Ramos (cell line): ENCODE results near the gene MRTFA.
"Not testable (repeated sequence)": the region's sequence is repeated elsewhere in the genome, so short reads cannot be mapped to it uniquely, and the experiment has no call there.

Experiments used
- in situ Hi-C: fragments of 300-500 bp; cut with MboI; formaldehyde crosslinking; loops from one replicate; pipeline ENCODE4 v1.14.3; 2022; ENCODE audit warnings: low sequenced_read_pairs; ENCODE audit not compliant: unreplicated experiment

Gene MRTFA

DNA sequence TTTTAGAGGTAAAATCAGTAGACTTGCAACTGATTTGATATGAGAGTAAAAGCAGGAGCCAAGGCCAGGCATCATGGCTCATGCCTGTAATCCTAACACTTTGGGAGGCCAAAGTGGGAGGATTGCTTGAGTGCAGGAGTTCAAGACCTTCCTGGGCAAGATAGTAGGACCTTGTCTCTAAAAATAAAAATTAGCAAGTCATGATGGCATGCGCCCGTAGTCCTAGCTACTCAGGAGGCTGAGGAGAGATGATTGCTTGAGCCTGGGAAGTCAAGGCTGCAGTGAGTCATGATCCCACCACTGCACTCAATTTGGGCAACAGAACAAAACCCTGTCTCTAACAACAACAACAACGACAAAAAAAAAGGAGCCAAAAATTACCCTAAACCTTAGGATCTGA is 252.6 kb downstream of the MRTFA start:
- in situ Hi-C loops, result no loop called here

DNA sequence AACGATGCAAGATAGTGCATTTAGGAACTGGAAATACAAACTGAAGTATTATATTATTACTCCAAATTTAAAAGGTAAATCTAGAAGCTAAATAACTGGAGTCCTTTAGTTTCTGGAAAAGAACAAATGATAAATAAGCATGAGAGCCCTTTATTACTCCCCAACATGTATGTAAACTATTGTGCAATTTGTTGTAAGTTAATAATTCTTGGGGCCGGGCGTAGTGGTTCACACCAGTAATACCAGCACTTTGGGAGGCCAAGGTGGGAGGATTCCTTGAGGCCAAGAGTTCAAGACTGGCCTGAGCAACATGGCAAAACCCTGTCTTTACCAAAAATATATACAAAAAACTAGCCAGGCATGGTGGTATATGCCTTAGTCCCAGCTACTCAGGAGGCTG is 255.1 kb downstream of the MRTFA start:
- in situ Hi-C loops, result no loop called here

DNA sequence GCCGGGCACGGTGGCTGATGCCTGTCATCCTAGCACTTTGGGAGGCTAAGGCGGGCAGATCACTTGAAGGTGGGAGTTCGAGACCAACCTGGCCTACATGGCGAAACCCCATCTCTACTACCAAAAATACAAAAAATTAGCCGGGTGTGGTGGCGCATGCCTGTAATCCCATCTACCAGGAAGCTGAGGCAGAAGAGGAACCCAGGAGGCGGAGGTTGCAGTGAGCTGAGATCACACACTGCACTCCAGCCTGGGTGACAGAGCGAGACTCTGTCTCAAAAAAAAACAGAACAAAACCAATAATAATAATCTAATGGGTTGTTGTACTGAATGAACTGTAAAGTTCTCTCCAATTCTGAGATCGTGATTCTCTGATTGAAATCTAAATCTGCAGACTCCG is 258.1 kb downstream of the MRTFA start:
- in situ Hi-C loops, result not testable (repeated sequence)

DNA sequence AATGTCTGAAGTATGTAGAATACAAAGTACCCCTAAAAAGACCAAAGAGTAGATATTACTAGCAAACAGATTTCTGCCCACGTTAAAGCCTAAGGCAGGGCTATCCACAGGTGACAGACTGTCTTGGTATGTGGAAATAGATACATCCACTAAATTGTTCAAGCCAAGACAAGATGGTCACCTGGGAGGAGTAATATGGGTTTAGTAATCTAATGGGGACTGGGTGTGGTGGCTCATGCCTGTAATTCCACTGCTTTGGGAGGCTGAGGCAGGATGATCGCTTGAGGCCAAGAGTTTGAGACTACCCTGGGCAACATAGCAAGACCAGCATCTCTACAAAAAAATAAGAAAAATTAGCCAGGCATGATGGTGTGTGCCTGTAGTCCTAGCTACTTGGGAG is 258.6 kb downstream of the MRTFA start:
- in situ Hi-C loops, result no loop called here

DNA sequence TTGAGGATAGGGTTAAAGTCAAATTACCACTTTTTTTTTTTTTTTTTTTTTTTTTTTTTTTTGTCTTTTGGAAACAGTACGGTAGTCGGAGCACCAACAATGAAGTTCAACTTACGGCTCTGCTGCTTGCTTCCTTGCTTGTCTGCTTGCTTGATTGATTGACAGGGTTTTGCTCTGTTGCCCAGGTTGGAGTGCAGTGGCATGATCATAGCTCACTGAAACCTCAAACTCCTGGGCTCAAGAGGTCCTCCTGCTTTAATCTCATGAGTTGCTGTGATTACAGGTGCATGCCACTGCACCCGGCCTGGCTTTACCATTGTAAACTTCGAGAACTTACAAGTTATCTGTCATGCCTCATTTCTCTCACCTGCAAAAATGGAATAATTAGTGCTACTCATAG is 260.4 kb downstream of the MRTFA start:
- in situ Hi-C loops, result no loop called here

DNA sequence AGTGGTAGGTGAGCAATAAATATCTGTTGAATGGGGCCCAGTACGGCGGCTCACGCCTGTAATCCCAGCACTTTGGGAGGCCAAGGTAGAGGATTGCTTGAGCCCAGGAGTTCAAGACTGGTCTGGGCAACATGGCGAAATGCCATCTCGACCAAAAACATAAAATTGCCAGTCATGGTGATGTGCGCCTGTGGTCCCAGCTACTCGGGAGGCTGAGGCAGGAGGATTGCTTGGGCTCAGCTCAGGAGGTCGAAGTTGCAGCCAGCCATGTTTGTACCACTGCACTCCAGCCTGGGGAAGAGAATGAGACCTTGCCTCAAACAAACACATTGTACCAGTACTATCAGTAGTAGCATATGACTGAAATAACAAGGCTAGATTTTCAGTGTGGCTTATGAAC is 262.0 kb downstream of the MRTFA start:
- in situ Hi-C loops, result no loop called here

DNA sequence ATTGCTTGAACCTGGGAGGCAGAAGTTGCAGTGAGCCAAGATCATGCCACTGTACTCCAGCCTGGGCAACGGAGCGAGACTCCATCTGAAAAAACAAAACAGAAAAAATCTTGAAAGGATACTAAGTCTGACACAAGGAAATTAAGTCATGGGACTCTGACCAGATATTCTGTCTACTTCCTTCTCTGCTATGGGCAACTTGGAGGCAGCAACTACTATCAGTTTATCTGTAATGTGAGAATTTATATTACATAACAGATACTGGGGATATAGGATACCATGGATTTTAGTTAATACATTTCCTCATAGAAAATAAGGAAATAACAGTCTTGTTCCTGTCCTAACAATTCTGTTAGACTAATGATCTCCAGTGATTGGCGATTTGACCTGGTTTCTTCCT is 267.7 kb downstream of the MRTFA start:
- in situ Hi-C loops, result no loop called here

DNA sequence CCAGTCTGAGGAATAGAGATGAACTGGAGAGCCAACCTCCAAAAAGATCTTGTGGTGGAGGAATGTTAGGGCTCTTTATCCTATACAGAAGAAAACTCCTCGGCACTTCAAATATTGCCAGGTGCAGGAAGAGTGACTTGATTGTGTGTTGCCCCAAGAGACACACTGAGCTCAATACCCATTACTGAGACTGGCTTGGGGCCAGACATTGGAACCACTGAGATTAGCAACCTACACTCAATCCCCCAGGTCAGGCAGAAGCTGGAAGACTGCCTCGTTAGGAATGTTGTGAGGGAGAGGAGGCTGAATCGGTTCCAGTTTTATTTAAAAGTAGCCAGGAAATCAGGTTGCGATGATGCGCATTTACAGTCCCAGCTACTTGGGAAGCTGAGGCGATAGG is 268.5 kb downstream of the MRTFA start:
- in situ Hi-C loops, result no loop called here

DNA sequence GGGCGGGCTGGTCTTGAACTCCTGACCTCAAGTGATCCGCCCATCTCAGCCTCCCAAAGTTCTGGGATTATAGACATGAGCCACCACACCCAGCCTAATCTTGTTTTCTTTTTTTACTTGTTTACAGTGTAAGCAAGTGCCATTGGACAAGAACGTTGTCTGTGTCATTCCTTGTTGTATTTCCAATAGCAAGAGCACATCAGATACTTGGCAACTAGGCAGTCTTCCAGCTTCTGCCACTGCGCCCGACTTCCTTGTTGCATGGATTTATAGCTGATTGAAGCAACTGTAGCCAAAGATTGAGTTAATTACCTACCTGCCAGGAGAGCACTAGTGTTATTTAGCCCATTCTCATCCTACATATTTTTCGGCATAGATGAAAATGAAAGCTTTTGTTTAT is 269.2 kb downstream of the MRTFA start:
- in situ Hi-C loops, result no loop called here

DNA sequence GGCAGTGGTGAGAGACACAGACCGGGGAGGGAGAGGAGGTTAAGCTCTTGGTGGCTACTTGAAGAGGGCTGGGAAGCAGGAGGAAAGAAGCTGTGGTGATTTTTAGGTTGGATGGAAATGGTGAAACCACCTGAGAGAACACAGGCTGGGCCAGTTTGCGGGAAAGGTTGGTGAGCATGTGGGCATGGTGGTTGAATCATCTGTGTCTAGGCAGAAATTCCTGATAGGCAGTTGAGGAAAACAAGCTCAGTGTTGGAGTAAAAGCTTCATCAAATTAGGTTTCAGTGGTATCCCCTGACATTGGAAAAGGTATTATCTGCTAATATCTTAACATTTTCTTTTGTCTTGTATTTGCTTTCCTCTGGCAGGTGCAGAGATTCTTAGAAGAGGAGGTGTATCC is 270.5 kb downstream of the MRTFA start:
- in situ Hi-C loops, result no loop called here

DNA sequence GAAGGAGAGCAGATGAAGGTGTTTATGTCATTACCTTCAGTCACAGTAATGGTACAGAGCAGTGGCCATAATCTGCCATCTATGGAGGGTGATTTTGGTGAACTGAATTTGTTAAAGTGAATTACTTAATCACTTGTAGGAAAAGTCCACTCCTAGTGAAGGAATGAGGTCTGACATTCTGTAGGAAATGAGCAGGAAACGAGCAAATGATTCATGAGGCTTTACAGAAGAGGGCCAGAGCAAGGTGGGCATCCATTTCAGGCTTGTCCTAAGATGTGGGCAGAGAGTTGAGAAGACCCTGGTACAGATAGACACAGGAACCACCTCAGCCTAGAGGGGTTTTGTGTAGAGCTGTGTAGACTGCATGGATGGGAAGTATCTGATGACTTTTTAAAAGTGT is 272.1 kb downstream of the MRTFA start:
- in situ Hi-C loops, result no loop called here

DNA sequence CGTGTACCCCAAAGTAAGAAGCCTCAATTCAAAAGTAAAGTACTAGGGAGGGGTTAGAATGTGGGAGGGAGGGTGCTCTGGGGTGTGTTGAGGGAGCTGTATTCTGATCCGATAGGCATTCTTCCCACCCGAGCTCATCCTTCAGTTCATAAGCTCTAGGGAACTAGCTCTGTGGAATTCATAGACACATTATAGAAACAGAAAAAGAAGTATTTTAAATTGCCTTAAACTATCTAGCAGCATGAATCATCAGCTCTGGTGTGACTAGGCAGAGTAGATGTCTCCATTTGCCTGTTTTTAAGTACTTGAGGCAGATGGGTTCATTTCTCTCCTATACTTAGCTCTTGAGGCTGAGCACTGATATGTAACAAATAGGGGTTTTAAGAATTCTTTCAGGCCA is 273.5 kb downstream of the MRTFA start:
- in situ Hi-C loops, result no loop called here

DNA sequence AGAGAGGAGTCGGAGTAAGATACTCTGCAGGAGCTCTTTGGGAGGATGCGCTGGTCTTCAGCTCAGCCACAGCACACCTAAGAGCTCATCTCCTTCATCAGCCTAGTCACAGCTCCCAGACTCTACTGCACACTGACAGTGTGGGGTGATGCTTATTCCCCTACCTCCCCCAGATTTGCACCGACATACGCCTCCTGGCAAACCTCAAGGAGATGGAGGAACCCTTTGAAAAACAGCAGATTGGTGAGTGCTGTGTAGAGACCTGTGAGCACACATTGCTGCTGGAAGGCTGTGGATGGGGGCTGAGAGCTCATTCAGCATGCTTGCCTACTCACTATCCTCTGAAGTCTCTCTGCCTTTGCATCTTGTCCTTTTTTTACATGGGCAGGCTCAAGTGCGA is 275.4 kb downstream of the MRTFA start:
- in situ Hi-C loops, result no loop called here
